GM23338 (cell line): ENCODE results near the gene ADAM8. TPM values are rescaled to one million over a fixed set of nuclear protein-coding genes. Genes with fewer than 3 reads are reported as not detected.

Source experiments
- ATAC-seq: fragments of 200-7000 bp; cut with Tn5 transposase; 3 replicates; pipeline ENCODE4 v1.9.1; 2020
- DNase-seq: peaks from one replicate; pipeline ENCODE4 v3.0.0-alpha.2; 2015; ENCODE audit warnings: low spot score
- H2AFZ ChIP-seq: fragments of 200-600 bp; sonication (generic); 2 replicates; pipeline ENCODE4 v1.8.0; 2016; ENCODE audit warnings: antibody characterized with exemption, mild to moderate bottlenecking, moderate library complexity
- H3F3A ChIP-seq: fragments of 200-600 bp; sonication (generic); replicated peaks from 2 replicates; pipeline ENCODE4 v1.8.0; 2017; ENCODE audit warnings: antibody characterized with exemption, mixed run types, low read depth
- H3K27ac ChIP-seq: fragments of 200-600 bp; sonication (generic); 2 replicates; pipeline ENCODE4 v1.6.1; 2016; ENCODE audit warnings: low read depth
- H3K27me3 ChIP-seq: fragments of 200-600 bp; sonication (generic); 2 replicates; pipeline ENCODE4 v1.8.0; 2016; ENCODE audit warnings: mild to moderate bottlenecking, mixed run types, moderate library complexity; ENCODE audit not compliant: insufficient read depth
- H3K36me3 ChIP-seq: fragments of 200-600 bp; sonication (generic); 2 replicates; pipeline ENCODE4 v1.8.0; 2016; ENCODE audit warnings: mild to moderate bottlenecking; ENCODE audit not compliant: insufficient read depth
- H3K4me1 ChIP-seq: fragments of 200-600 bp; sonication (generic); 2 replicates; pipeline ENCODE4 v1.8.0; 2016; ENCODE audit warnings: mild to moderate bottlenecking, moderate library complexity; ENCODE audit not compliant: insufficient read depth
- H3K4me2 ChIP-seq: fragments of 200-600 bp; sonication (generic); 2 replicates; pipeline ENCODE4 v1.7.1; 2017; ENCODE audit warnings: mixed run types
- H3K4me3 ChIP-seq: fragments of 200-600 bp; sonication (generic); 2 replicates; pipeline ENCODE4 v1.6.1; 2016; ENCODE audit warnings: mixed run types
- H3K79me2 ChIP-seq: fragments of 200-600 bp; sonication (generic); replicated peaks from 2 replicates; pipeline ENCODE4 v1.8.0; 2017; ENCODE audit warnings: mild to moderate bottlenecking; ENCODE audit not compliant: insufficient read depth
- H3K9me2 ChIP-seq: fragments of 200-600 bp; sonication (generic); 2 replicates; pipeline ENCODE4 v1.8.0; 2017; ENCODE audit not compliant: insufficient read depth
- H4K20me1 ChIP-seq: fragments of 200-600 bp; sonication (generic); replicated peaks from 2 replicates; pipeline ENCODE4 v1.8.0; 2017; ENCODE audit warnings: mild to moderate bottlenecking; ENCODE audit not compliant: insufficient read depth
- H3K27ac Mint-ChIP-seq: 2 replicates; pipeline ENCODE4 v1.8.0; 2020; ENCODE audit warnings: inconsistent platforms, mild to moderate bottlenecking, moderate library complexity, mixed read lengths
- H3K27me3 Mint-ChIP-seq: 3 replicates; pipeline ENCODE4 v1.8.0; 2022; ENCODE audit warnings: low read depth, mild to moderate bottlenecking, moderate library complexity, mixed read lengths, inconsistent platforms; ENCODE audit not compliant: insufficient read depth, poor library complexity
- H3K36me3 Mint-ChIP-seq: 3 replicates; pipeline ENCODE4 v1.8.0; 2021; ENCODE audit warnings: low read depth, mild to moderate bottlenecking, inconsistent platforms, moderate library complexity, mixed read lengths
- H3K4me1 Mint-ChIP-seq: 3 replicates; pipeline ENCODE4 v1.8.0; 2020; ENCODE audit warnings: mild to moderate bottlenecking, inconsistent platforms, mixed read lengths
- H3K4me3 Mint-ChIP-seq: 3 replicates; pipeline ENCODE4 v1.8.0; 2021; ENCODE audit warnings: moderate library complexity, mild to moderate bottlenecking, inconsistent platforms, mixed read lengths
- H3K9me3 Mint-ChIP-seq: 3 replicates; pipeline ENCODE4 v1.8.0; 2020; ENCODE audit warnings: moderate library complexity, mild to moderate bottlenecking, inconsistent platforms, mixed read lengths
- CREB1 ChIP-seq: fragments of 250-450 bp; sonication (Bioruptor Pico); IDR thresholded peaks from 2 replicates; pipeline ENCODE4 v1.5.0; 2020; ENCODE audit warnings: low read depth, mild to moderate bottlenecking, moderate library complexity
- CTCF ChIP-seq, 2 experiments: fragments of 200-600 bp in 1 of 2; sonication (generic) in 1 of 2; conservative IDR thresholded peaks; 2 replicates each; pipeline versions ENCODE4 v1.5.1 to v1.6.1; 2016 to 2017; ENCODE audit warnings: antibody characterized with exemption in 2 of 2, low read depth in 2 of 2, mild to moderate bottlenecking in 2 of 2, moderate library complexity in 1 of 2
- ETS1 ChIP-seq: IDR thresholded peaks from 2 replicates; pipeline ENCODE4 v1.6.1; 2016; ENCODE audit warnings: antibody characterized with exemption
- EZH2 ChIP-seq: fragments of 200-600 bp; sonication (generic); IDR thresholded peaks from one replicate; pipeline ENCODE4 v1.8.0; 2017; ENCODE audit warnings: antibody characterized with exemption, mild to moderate bottlenecking, low read depth; ENCODE audit not compliant: unreplicated experiment
- EZH2phosphoT487 ChIP-seq: fragments of 200-600 bp; sonication (generic); IDR thresholded peaks from one replicate; pipeline ENCODE4 v1.8.1; 2018; ENCODE audit warnings: antibody characterized with exemption; ENCODE audit not compliant: unreplicated experiment
- JUNB ChIP-seq: IDR thresholded peaks from one replicate; pipeline ENCODE4 v1.6.1; 2016; ENCODE audit warnings: antibody characterized with exemption; ENCODE audit not compliant: unreplicated experiment
- NANOG ChIP-seq: IDR thresholded peaks from 2 replicates; pipeline ENCODE4 v1.6.1; 2016; ENCODE audit warnings: antibody characterized with exemption, borderline replicate concordance
- POLR2AphosphoS5 ChIP-seq: IDR thresholded peaks from 2 replicates; pipeline ENCODE4 v1.6.1; 2016; ENCODE audit warnings: antibody characterized with exemption, low read depth
- REST ChIP-seq: IDR thresholded peaks from one replicate; pipeline ENCODE4 v1.6.1; 2018; ENCODE audit warnings: antibody characterized with exemption; ENCODE audit not compliant: unreplicated experiment
- STAT1 ChIP-seq: IDR thresholded peaks from one replicate; pipeline ENCODE4 v1.6.1; 2016; ENCODE audit warnings: antibody characterized with exemption; ENCODE audit not compliant: unreplicated experiment
- ZNF114 ChIP-seq: fragments of 250-450 bp; sonication (Bioruptor Pico); IDR thresholded peaks from 2 replicates; pipeline ENCODE4 v1.5.0; 2020; ENCODE audit warnings: mild to moderate bottlenecking, moderate library complexity
- ZNF331 ChIP-seq: fragments of 250-450 bp; sonication (Bioruptor Pico); IDR thresholded peaks from 2 replicates; pipeline ENCODE4 v1.5.0; 2020; ENCODE audit warnings: low read depth, mild to moderate bottlenecking, moderate library complexity
- ZNF462 ChIP-seq: fragments of 250-450 bp; sonication (Bioruptor Pico); IDR thresholded peaks from 2 replicates; pipeline ENCODE4 v1.5.0; 2020; ENCODE audit warnings: mild to moderate bottlenecking, moderate library complexity
- polyA plus RNA-seq: library from polyadenylated mRNA; unstranded; fragments of >200 nt; fragmentation: Nextera tagmentation; extraction: Ambion mirVana; gene quantifications from 2 replicates; pipeline ENCODE4 v1.2.1, GENCODE V29; 2016
- total RNA-seq: library from RNA; depleted of rRNA; stranded (reverse); fragments of >200 nt; shearing (Covaris generic); gene quantifications from 2 replicates; pipeline ENCODE4 v1.2.3, GENCODE V29; 2014

Gene ADAM8
- total and polyA plus RNA-seq, 2 experiments from 2014 or later = 1.9 to 5.5 TPM

- Histone ChIP-seq H3K79me2 (no peaks in the 10 kb centered on the region), H3K27me3 (no peaks in the 10 kb centered on the region), H3F3A (no peaks in the 10 kb centered on the region), H3K4me1 (no peaks in the 10 kb centered on the region), H3K4me3 (no peak overlapping the region), H4K20me1 (no peaks in the 10 kb centered on the region), H2AFZ (no peak overlapping the region), H3K9me2 (no peaks in the 10 kb centered on the region), H3K36me3 (no peaks in the 10 kb centered on the region), H3K27ac (no peak overlapping the region), H3K4me2 (no peak overlapping the region)
- no peak overlapping the region for H3K4me3 Mint-ChIP-seq
- TF ChIP-seq JUNB (no peak), EZH2phosphoT487 (no peak), ZNF114 (CRISPR knock-in tag) (no peak), ETS1 (no peak), STAT1 (no peak), ZNF462 (no peak), ZNF331 (CRISPR knock-in tag) (no peak), NANOG (no peak), POLR2AphosphoS5 (no peak), CREB1 (CRISPR knock-in tag) (no peak), REST (no peak), EZH2 (no peak), CTCF (conservative IDR thresholded peaks at IDR 0.05; ENCODE audit: low read depth in 2 of 2) (no peak)
- no peaks in the 10 kb centered on the region for H3K36me3 Mint-ChIP-seq
- no peaks in the 10 kb centered on the region for H3K9me3 Mint-ChIP-seq
- peaks cover 5% of the 10 kb centered on the region for H3K27me3 Mint-ChIP-seq
- ATAC-seq = no peak
- H3K27ac Mint-ChIP-seq = no peak overlapping the region
- DNase-seq = no peak
- H3K4me1 Mint-ChIP-seq = peaks cover 4% of the 10 kb centered on the region; the same call in 2 of the 3 replicates
These were observed 3.0 kb downstream of the ADAM8 start for GRCh38 chr10:133273534-133274143.
